K562 treated with DMSO at 1 percent for 48 hours (cell line): Measurements from ENCODE around the gene TRAM2. TPM values are rescaled to one million over a fixed set of nuclear protein-coding genes. Genes with fewer than 3 reads are reported as not detected.

Source experiments
- total RNA-seq: library from RNA; unstranded; fragments of 300-600 nt; gene quantifications from 2 replicates; pipeline ENCODE4 v1.2.3, GENCODE V29; 2022; ENCODE audit warnings: low replicate concordance; ENCODE audit errors: extremely low read depth

TRAM2 gene, protein sequence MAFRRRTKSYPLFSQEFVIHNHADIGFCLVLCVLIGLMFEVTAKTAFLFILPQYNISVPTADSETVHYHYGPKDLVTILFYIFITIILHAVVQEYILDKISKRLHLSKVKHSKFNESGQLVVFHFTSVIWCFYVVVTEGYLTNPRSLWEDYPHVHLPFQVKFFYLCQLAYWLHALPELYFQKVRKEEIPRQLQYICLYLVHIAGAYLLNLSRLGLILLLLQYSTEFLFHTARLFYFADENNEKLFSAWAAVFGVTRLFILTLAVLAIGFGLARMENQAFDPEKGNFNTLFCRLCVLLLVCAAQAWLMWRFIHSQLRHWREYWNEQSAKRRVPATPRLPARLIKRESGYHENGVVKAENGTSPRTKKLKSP
- not detected in 2 replicates for total RNA-seq

DNA sequence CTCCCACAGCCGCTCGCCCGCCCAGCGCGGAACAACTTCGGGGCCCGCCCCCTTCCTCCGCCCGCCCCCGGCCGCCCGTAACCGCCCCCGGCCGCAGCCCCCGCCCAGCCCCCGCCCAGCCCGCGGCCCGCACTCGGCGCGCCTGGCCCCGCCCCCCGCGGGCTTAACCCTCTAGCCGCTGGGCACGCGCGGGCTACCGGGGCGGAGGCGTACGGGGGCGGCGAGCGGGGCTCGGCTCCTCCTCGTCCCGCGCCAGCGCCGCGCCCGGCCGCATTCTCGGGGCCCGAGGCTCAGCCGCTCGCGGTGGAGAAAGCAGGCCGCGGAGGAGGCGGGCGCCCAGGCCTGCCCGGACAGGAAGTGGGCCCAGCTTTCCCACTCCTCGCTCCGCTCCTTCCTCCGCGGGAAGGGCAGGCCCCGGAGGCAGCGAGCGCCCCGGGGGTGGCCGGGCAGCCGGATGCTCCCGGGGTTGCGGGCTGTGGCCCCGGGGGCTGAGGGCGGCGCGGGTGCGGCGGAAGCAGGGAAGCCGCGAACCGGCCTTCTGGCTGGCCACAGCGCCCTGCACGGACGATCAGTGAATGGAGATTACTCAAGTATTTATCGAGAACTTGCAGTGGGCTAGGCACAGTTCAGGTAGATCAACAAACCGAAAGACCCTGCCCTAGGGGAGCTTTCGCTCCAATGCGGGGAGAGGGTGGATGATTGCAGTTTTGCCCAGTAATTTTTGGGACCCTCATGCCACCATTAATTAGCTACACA is at the start of gene TRAM2:
TSS of gene TRAM2 (minus strand) at position 39 of the 756 bp plus-strand sequence. CDS start 145 bp downstream, outside the sequence.

Other genes starting within 250 kb of the TRAM2 start
- gene PAQR8, start 214.9 kb downstream of the TRAM2 start, total RNA-seq = not detected in 2 replicates
- not detected in 2 replicates for gene EFHC1, start 156.7 kb downstream of the TRAM2 start, total RNA-seq
- gene TMEM14A, start 94.1 kb upstream of the TRAM2 start, total RNA-seq = not detected in 2 replicates
- not detected in 2 replicates for gene GSTA2, start 186.4 kb upstream of the TRAM2 start, total RNA-seq
- not detected in 2 replicates for gene GSTA1, start 226.8 kb upstream of the TRAM2 start, total RNA-seq